Right renal cortex interstitium (tissue), 3 donors: ENCODE data around the gene COMMD10. TPM values are rescaled to one million over a fixed set of nuclear protein-coding genes. Genes with fewer than 3 reads are reported as not detected.
A peak's percentile ranks its signal among the peaks of the same experiment; 100 is the strongest.

Experiments used
- DNase-seq, 3 donors: peaks; one replicate each; pipeline ENCODE4 v3.0.0-alpha.2; 2013; ENCODE audit warnings: low read depth in 3 of 3, low spot score in 2 of 3
- polyA plus RNA-seq, 3 donors: library from polyadenylated mRNA; unstranded; fragments of 120-200 nt; gene quantifications; one replicate each; pipeline ENCODE4 v1.2.1, GENCODE V29; 2013; ENCODE audit not compliant: insufficient read length in 3 of 3

Gene COMMD10
- polyA plus RNA-seq, 3 donors: 61.2 to 68.7 (median 62.5) TPM

- no peak for DNase-seq
These were observed 124.3 kb downstream of the COMMD10 start for GRCh38 chr5:116209166-116209565.

GRCh38 chr5:116212225-116212624, 127.4 kb downstream of the COMMD10 start:
- DNase-seq: no peak

- DNase-seq: no peak
These were observed 131.4 kb downstream of the COMMD10 start for GRCh38 chr5:116216246-116216645.

- DNase-seq: no peak
These were observed 140.6 kb downstream of the COMMD10 start for GRCh38 chr5:116225281-116225922.

- no peak for DNase-seq
These were observed 144.4 kb downstream of the COMMD10 start for GRCh38 chr5:116229131-116229689.

- no peak for DNase-seq
These were observed 146.5 kb downstream of the COMMD10 start for GRCh38 chr5:116231288-116231687.

GRCh38 chr5:116234681-116235080, 149.9 kb downstream of the COMMD10 start:
- DNase-seq: no peak

- DNase-seq: peak in 1 of 3 donors; percentile 40
These were observed 153.2 kb downstream of the COMMD10 start for GRCh38 chr5:116237917-116238500.

- no peak for DNase-seq
These were observed 157.5 kb downstream of the COMMD10 start for GRCh38 chr5:116242343-116242742.

GRCh38 chr5:116248432-116248831, 163.6 kb downstream of the COMMD10 start:
- DNase-seq: no peak

GRCh38 chr5:116249648-116250047, 164.8 kb downstream of the COMMD10 start:
- DNase-seq: no peak

- DNase-seq: no peak
These were observed 171.9 kb downstream of the COMMD10 start for GRCh38 chr5:116256717-116257116.

- no peak for DNase-seq
These were observed 180.6 kb downstream of the COMMD10 start for GRCh38 chr5:116265471-116265870.

GRCh38 chr5:116271446-116272025, 186.7 kb downstream of the COMMD10 start:
- DNase-seq: no peak

- no peak for DNase-seq
These were observed 187.6 kb downstream of the COMMD10 start for GRCh38 chr5:116272281-116272941.

GRCh38 chr5:116273448-116274242, 188.8 kb downstream of the COMMD10 start:
- peak in 2 of 3 donors; percentile 10 to 26 for DNase-seq

- DNase-seq: no peak
These were observed 189.4 kb downstream of the COMMD10 start for GRCh38 chr5:116274251-116274650.

GRCh38 chr5:116275282-116275681, 190.5 kb downstream of the COMMD10 start:
- DNase-seq: no peak

- DNase-seq: no peak
These were observed 192.1 kb downstream of the COMMD10 start for GRCh38 chr5:116276952-116277351.

- no peak for DNase-seq
These were observed 195.5 kb downstream of the COMMD10 start for GRCh38 chr5:116280149-116280803.
